ENCODE results near the gene MED4.

MED4 gene

GRCh38 chr13:48028066-48028465, 66.8 kb downstream of the MED4 start:
- no peak for DNase-seq

All from suppressor macrophage treated with lipopolysaccharide for 1 hour (primary cell).